GM18526 (cell line): Measurements from ENCODE around the gene RBM7.

Experiments used
- POLR2A ChIP-seq: IDR thresholded peaks from 3 replicates; pipeline ENCODE4 v1.6.1; 2011; ENCODE audit not compliant: insufficient read length; ENCODE audit errors: extremely low read depth

RBM7 gene, protein sequence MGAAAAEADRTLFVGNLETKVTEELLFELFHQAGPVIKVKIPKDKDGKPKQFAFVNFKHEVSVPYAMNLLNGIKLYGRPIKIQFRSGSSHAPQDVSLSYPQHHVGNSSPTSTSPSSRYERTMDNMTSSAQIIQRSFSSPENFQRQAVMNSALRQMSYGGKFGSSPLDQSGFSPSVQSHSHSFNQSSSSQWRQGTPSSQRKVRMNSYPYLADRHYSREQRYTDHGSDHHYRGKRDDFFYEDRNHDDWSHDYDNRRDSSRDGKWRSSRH

DNA sequence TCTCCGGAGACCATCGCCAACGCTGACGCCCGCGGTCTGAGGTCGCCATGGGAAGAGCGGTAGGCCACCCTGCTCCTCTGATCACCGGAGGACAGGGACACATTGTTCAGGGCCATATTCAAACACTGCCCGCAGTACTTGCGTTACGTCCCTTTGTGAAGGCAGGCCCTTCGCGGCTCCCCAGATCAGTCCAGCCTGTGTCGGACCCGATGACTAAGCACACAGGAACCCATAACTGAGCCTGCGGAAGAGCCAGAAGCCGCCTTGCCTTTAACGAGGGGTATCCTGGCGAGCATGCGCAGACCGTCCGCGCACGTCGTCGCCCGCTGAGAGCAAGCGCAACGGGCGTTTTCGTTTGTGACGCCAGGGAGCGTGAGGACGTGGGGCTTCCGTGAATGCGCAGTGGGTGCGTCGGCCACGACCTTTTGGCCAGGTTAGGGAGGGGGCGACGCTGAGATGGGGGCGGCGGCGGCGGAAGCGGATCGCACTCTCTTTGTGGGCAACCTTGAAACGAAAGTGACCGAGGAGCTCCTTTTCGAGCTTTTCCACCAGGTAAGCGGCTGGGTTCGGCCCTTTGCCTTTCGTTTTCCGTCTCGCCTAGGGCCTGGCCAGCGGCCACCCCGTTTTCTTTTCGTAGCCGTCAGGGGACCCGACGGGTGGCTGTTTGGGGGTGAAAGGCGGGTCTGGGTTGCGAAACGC, at the start of gene RBM7, which contains the start of gene C11orf71:
RBM7 (plus strand) TSS at position 451 of the 699 bp plus-strand sequence; CDS start at position 457, 6 bp downstream.
C11orf71 (minus strand) TSS at position 296 of the 699 bp plus-strand sequence; CDS start at position 116, 180 bp downstream.
- TF ChIP-seq POLR2A: peak; percentile 95

DNA sequence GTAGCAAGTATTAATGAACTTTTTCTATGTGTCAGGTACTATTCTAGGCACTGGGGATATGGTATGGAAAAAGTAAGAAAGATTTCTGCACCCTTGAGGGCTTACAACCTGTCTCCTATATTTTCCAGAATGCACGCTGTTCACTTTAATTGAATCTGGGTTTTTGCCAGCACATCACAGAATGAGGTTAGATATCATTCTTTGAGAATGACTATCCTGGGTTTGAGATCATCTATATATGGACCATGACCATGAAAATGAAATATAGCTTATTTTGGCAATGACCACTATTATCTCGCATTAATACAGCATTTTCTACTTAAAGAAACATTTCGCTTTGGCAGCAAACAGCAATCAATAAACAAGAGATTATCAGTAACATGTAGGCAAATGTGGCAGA, 47.0 kb upstream of the RBM7 start:
- no peak for TF ChIP-seq POLR2A

GRCh38 chr11:114354076-114354475, 46.4 kb upstream of the RBM7 start:
- TF ChIP-seq POLR2A: no peak

DNA sequence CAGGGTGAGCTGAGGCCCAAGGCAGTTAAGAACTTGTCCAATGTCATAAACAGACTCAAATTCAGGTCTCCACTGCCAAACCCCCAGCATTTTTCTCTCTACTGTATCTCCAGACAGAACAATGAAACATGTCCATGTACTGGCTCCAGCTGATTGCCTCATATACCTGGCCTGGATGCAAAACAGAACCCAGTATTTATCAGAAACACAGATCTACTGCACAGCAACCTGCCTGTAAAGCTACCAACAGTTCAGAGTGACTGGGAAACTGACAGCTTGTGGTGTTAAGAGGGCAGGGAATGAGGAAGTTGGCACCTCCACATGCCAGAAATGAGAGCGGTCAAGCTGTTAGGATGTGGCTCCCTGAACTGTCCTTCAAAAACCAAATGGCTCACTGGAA, 41.8 kb upstream of the RBM7 start:
- TF ChIP-seq POLR2A: no peak

GRCh38 chr11:114359342-114359741, 41.1 kb upstream of the RBM7 start:
- no peak for TF ChIP-seq POLR2A

GRCh38 chr11:114362326-114362725, 38.1 kb upstream of the RBM7 start:
- no peak for TF ChIP-seq POLR2A

- TF ChIP-seq POLR2A: no peak
These were observed 37.5 kb upstream of the RBM7 start for GRCh38 chr11:114362958-114363357.

GRCh38 chr11:114366331-114367243, 33.9 kb upstream of the RBM7 start:
- TF ChIP-seq POLR2A: no peak

DNA sequence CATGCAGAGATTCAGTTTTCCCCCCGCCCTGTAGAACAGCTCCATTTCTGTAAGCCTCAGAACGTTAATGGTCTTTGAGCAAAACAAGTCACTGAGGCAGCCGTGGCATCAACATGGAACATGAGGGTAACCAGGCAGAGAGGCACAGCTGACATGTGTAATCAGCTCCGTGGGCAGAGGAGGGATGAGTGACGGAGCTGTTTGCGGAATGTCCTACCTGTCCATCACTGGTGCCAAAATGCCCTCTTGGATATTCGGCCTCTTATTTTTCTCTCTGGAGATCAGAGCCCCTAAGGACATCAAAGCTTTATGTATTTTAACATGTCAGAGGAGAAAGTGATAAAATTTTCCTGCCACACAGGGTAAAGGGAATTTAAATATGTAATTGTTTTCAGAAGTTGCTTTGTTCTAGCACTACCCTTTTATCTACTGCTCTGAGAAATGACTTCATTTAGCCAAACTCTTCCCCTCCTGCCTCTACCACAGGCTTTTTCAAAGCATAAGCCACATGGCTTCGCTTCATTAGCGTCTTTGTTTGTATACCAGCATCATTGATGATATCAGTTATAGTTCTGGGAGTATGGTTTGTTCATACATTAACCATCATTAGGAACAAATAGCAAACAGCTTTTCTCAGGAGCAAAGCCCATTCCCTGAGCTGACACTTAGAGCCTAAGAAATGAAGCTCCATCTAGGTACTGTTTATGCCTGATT, 33.1 kb upstream of the RBM7 start:
- no peak for TF ChIP-seq POLR2A

DNA sequence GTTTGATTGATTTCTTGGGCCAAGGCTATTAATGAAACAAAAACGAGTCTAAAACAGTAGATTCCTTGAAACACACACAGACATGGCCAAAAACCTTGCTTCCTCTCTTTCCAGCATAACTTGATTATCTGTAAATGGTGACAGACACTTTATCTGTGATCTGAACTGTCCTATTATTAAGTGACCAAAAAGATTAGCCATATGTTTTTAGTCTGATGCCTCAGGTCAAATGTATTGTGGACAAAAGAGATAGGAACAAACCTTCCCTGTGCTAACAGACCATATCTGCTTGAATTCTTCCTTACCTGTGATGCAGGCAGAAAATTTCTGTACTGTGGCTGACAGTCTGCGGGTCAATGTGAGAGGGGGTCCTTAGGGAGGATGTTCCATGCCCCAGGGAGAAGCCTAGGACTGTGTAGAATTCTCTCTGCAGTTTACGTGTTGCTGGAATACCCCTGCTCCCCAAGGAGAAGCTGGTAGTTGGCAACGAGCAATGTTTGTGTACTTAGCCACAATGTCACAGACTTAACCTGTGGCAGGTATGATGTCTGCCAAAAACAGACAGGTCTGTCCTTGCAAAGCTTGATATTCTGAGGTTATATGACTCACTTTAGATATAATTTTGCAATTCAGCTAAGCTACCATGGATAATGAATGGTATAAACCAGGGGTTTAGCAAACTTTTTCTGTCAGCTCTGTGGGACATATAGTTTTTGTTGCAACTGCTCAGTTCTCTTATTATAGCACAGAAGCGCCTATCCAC, 31.4 kb upstream of the RBM7 start:
- no peak for TF ChIP-seq POLR2A

- TF ChIP-seq POLR2A: no peak
These were observed 25.4 kb upstream of the RBM7 start for GRCh38 chr11:114375052-114375451.

DNA sequence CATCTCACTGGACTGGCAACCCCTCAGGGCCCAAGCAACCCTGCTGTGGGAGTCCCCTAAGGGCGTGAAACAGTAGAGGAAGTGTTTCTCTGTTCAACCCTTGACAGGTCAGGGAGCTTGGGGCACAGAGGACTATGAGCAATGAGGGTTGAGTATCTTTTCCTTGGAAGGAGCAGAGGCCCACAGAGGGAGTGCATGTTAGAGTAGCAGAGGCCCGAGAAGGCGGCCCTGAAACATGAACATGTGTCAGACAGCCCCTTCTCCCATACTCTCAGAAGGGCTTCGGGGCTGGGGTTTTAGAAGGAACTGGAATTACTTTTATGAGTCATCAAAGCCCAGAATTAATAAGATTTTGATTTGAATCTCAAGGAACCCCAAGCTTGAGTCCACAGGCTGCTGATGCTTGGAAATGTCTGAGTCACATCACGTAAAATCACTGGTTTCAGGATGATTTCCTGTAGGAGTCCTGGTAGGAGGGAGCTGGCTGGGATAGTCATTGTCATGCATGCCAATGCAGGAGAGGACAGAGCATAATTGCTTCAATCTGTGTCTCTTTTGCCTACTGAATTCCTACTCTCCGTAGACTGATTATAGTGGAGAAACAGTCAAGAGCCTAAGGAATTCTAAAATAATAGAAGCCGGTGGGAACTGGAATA, 22.7 kb upstream of the RBM7 start:
- no peak for TF ChIP-seq POLR2A

GRCh38 chr11:114379394-114380069, 20.9 kb upstream of the RBM7 start:
- no peak for TF ChIP-seq POLR2A
